OCI-LY3 (cell line): ENCODE measurements around the gene OPN3.

Experiments used
- H2AFZ ChIP-seq: fragments of 200-600, 300-600 bp; shearing (Covaris generic); 2 replicates; pipeline ENCODE4 v1.6.0; 2014; ENCODE audit warnings: antibody characterized with exemption, low read depth, low read length
- H3K27ac ChIP-seq: fragments of 200-600, 300-600 bp; sonication (generic); 2 replicates; pipeline ENCODE4 v1.5.1; 2014; ENCODE audit warnings: mild to moderate bottlenecking, low read length, moderate library complexity, mixed read lengths
- H3K27me3 ChIP-seq: fragments of 200-600, 300-600 bp; sonication (generic); 2 replicates; pipeline ENCODE4 v1.6.1; 2014; ENCODE audit warnings: low read depth, low read length, mixed read lengths
- H3K36me3 ChIP-seq: fragments of 200-600, 300-600 bp; sonication (generic); replicated peaks from 2 replicates; pipeline ENCODE3; 2014; ENCODE audit warnings: low read depth, low read length, mixed read lengths
- H3K4me1 ChIP-seq: fragments of 300-600, 200-600 bp; sonication (generic); 2 replicates; pipeline ENCODE4 v1.6.1; 2014; ENCODE audit warnings: low read length, mixed read lengths
- H3K4me2 ChIP-seq: fragments of 200-600, 300-600 bp; sonication (generic); 2 replicates; pipeline ENCODE4 v1.6.1; 2014; ENCODE audit warnings: low read length, mixed read lengths
- H3K4me3 ChIP-seq: fragments of 300-600, 200-600 bp; sonication (generic); 2 replicates; pipeline ENCODE4 v1.5.1; 2014; ENCODE audit warnings: antibody characterized with exemption, mild to moderate bottlenecking, low read length, moderate library complexity
- H3K79me2 ChIP-seq: fragments of 300-600, 200-600 bp; shearing (Covaris generic); 2 replicates; pipeline ENCODE4 v1.6.1; 2014; ENCODE audit warnings: mild to moderate bottlenecking, low read length, mixed read lengths
- H3K9ac ChIP-seq: fragments of 300-600, 200-600 bp; shearing (Covaris generic); 2 replicates; pipeline ENCODE4 v1.6.0; 2014; ENCODE audit warnings: mild to moderate bottlenecking, low read length, moderate library complexity
- H3K9me3 ChIP-seq: fragments of 200-600, 300-600 bp; shearing (Covaris generic); 2 replicates; pipeline ENCODE4 v1.6.1; 2014; ENCODE audit warnings: low read length, mixed read lengths; ENCODE audit not compliant: insufficient read depth
- H4K20me1 ChIP-seq: fragments of 200-600, 300-600 bp; sonication (generic); 2 replicates; pipeline ENCODE4 v1.6.1; 2016; ENCODE audit warnings: low read length, mixed read lengths; ENCODE audit not compliant: insufficient read depth
- CTCF ChIP-seq: fragments of 200-600, 300-600 bp; sonication (generic); IDR thresholded peaks from 2 replicates; pipeline ENCODE4 v1.5.1; 2014; ENCODE audit warnings: antibody characterized with exemption, low read length, low read depth
- EZH2phosphoT487 ChIP-seq: fragments of 200-600 bp; shearing (Covaris generic); IDR thresholded peaks from 2 replicates; pipeline ENCODE4 v1.6.1; 2018; ENCODE audit warnings: antibody characterized with exemption, mixed run types, low read depth

Gene OPN3

DNA sequence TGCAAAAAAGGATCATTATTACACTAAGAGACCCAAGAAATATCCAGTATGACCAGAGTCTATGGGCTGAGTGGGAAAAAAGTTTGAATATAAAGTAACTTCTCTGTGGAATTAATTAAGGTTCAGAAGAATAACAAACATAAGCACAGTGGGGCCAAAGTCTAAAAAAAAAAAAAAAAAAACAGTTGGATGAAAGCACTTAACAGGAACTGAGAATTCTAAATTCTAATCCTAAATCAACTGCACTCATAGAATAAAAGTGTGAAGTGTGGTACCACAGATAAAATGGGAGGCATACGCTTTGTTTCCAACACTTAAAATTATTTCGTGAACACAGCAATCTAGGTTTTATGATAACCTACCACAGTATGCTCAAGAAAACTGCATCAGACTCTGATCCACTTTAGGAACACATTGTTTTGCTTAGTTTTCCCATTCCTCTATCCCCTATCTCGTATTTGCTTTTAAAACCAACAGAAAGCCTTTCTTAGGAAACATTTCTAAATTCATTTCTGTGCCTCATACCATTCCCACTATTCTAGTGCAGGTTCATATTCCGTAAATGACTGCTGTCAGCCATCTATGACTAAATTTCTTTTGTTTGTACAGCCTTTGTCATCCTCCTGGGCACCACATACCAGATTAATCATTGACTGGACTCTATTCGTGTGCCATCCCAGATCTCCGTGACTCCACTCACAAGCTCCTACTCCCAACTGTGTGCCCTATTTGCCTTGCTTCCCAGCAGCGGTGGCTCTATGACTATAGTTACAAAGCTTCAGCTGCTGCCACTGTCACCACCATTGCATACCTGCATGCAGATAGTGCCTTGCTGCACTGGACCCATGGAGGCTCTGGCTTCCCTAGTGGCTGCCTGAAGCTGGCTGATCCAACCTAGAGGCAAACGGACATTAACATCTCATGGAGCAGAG is 24.9 kb downstream of the OPN3 start:
- Histone ChIP-seq H3K4me1 (peaks cover 15% of the 10 kb centered on the region), H3K27me3 (no peaks in the 10 kb centered on the region), H3K79me2 (no peaks in the 10 kb centered on the region), H3K27ac (no peak overlapping the region), H4K20me1 (no peaks in the 10 kb centered on the region), H3K9ac (no peak overlapping the region), H3K4me2 (no peak overlapping the region), H3K36me3 (peaks cover 3% of the 10 kb centered on the region), H3K4me3 (no peak overlapping the region), H2AFZ (no peak overlapping the region), H3K9me3 (no peaks in the 10 kb centered on the region)
- TF ChIP-seq EZH2phosphoT487: no peak
- TF ChIP-seq CTCF: no peak

GRCh38 chr1:241614572-241614971 is 25.6 kb downstream of the OPN3 start:
- Histone ChIP-seq H2AFZ (no peak overlapping the region), H3K4me1 (peaks cover 15% of the 10 kb centered on the region), H3K9me3 (no peaks in the 10 kb centered on the region), H3K4me2 (no peak overlapping the region), H3K27ac (no peak overlapping the region), H4K20me1 (no peaks in the 10 kb centered on the region), H3K36me3 (peaks cover 3% of the 10 kb centered on the region), H3K27me3 (no peaks in the 10 kb centered on the region), H3K79me2 (no peaks in the 10 kb centered on the region), H3K9ac (no peak overlapping the region), H3K4me3 (no peak overlapping the region)
- no peak for TF ChIP-seq CTCF
- TF ChIP-seq EZH2phosphoT487: no peak

GRCh38 chr1:241614144-241614543 is 26.0 kb downstream of the OPN3 start:
- H3K9ac ChIP-seq: no peak overlapping the region
- H3K27me3 ChIP-seq: no peaks in the 10 kb centered on the region
- no peaks in the 10 kb centered on the region for H3K9me3 ChIP-seq
- TF ChIP-seq CTCF: no peak
- TF ChIP-seq EZH2phosphoT487: no peak
- H3K27ac ChIP-seq: no peak overlapping the region
- no peaks in the 10 kb centered on the region for H3K79me2 ChIP-seq
- no peak overlapping the region for H3K4me3 ChIP-seq
- H3K36me3 ChIP-seq: peaks cover 3% of the 10 kb centered on the region
- no peaks in the 10 kb centered on the region for H4K20me1 ChIP-seq
- H3K4me1 ChIP-seq: peaks cover 15% of the 10 kb centered on the region
- H3K4me2 ChIP-seq: no peak overlapping the region
- H2AFZ ChIP-seq: no peak overlapping the region

- H3K27me3 ChIP-seq: no peaks in the 10 kb centered on the region
- H3K4me2 ChIP-seq: no peak overlapping the region
- H3K27ac ChIP-seq: no peak overlapping the region
- no peak for TF ChIP-seq CTCF
- no peak for TF ChIP-seq EZH2phosphoT487
- H2AFZ ChIP-seq: no peak overlapping the region
- no peaks in the 10 kb centered on the region for H3K36me3 ChIP-seq
- H3K9me3 ChIP-seq: no peaks in the 10 kb centered on the region
- no peak overlapping the region for H3K9ac ChIP-seq
- H3K4me3 ChIP-seq: no peak overlapping the region
- H3K4me1 ChIP-seq: peaks cover 15% of the 10 kb centered on the region
- no peaks in the 10 kb centered on the region for H4K20me1 ChIP-seq
- H3K79me2 ChIP-seq: no peaks in the 10 kb centered on the region
Observed at GRCh38 chr1:241612533-241613477, 27.4 kb downstream of the OPN3 start.
